Prostate gland (tissue), 2 donors: ENCODE data around the gene ACOXL.

Experiments used
- CTCF ChIP-seq, 4 experiments: fragments of 200-600 bp in 2 of 4; fragments of 450-650 bp in 2 of 4; sonication (generic) in 2 of 4; IDR thresholded peaks; 1 replicate in 3 of 4; 2 replicates in 1 of 4; pipeline ENCODE4 v1.5.1; 2016 to 2019; ENCODE audit warnings: antibody characterized with exemption in 4 of 4, mild to moderate bottlenecking in 2 of 4, moderate library complexity in 2 of 4
- POLR2A ChIP-seq: fragments of 450-650 bp; IDR thresholded peaks from one replicate; pipeline ENCODE4 v1.6.1; 2016; ENCODE audit warnings: antibody characterized with exemption, mild to moderate bottlenecking
- POLR2AphosphoS5 ChIP-seq: sonication (generic); formaldehyde crosslinking; IDR thresholded peaks from one replicate; pipeline ENCODE4 v1.6.1; 2017; ENCODE audit warnings: antibody characterized with exemption

- TF ChIP-seq CTCF (IDR thresholded peaks at IDR 0.05), result no peak
- no peak for TF ChIP-seq POLR2A
- no peak for TF ChIP-seq POLR2AphosphoS5
These were observed 100.4 kb downstream of the ACOXL start for GRCh38 chr2:110832740-110833139.
